Measurements from ENCODE around the gene ANTXR1.

Gene ANTXR1

DNA sequence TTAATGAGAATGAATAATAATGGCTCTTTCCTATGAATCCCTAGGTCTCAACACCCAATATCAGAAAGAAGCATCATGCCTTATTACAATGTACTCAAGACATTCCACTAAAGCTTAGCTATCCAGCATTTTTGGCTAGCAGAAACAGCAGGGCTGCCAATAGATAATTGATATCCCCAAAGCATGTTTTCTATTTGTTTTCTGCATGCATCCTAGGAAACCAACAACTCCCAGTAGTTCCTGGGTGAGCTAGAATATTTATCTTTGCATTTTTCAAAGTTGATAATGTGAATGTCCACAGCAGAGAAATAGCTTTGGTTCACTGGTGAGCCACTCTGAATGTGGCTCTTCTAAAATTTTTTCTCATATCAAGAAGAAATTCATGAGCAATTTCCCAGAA is 5.8 kb upstream of the ANTXR1 start:
- DNase-seq (ENCODE audit: low read depth) = no peak

DNA sequence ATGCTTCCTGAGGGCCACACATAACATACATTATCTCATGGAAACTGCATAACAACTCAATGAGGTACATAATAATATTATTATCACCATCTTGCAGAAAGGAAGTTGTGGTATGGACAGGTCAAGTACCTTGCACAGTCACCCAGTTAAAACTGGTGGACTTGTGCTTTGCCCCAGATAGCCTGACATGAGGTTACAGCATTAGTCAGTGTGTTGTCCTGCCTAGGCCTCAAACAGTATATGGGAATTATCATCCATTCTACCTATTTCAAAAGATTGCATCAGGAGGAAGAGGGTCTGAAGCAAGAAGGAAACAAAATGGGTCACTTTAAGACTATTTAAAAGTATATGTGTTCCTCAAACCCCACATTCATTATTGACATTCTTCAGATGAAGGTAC is 5.4 kb upstream of the ANTXR1 start:
- peak; percentile 1 for DNase-seq (ENCODE audit: low read depth)

DNA sequence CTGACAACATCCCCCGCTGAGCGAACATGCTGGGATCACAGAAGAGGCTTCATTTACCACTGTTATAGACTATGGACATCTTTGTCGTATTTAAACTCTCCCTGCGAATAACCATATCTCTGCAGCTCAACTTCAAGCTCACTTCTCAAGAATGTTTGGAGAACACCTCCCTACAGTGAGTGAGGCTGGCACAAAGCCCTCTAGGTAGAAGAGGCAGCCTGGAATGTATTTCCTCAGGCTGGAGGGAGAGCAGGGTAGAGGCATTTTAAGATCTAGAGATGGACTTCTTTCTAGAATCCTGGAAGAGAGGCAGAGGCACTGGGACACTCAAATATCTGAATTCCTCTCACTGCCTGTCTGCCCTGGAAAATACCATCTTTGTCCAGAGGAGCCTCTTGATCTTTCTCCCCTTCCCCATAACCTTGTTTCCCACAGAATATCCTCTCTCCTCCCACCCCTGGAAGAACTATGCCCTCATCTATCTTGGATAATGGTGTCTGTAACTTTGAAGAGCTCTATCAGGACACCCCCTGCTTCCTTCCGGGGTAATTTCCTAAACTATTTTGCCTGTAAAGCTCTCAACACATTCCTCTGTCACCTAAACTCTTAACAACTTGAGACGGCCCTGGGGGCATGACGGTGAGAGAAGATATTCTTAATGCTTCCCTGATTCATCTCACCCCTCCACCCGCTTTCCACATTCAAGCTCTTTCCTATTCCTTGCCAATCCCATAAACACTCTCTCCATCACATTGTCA is 2.4 kb upstream of the ANTXR1 start:
- DNase-seq (ENCODE audit: low read depth) = no peak

DNA sequence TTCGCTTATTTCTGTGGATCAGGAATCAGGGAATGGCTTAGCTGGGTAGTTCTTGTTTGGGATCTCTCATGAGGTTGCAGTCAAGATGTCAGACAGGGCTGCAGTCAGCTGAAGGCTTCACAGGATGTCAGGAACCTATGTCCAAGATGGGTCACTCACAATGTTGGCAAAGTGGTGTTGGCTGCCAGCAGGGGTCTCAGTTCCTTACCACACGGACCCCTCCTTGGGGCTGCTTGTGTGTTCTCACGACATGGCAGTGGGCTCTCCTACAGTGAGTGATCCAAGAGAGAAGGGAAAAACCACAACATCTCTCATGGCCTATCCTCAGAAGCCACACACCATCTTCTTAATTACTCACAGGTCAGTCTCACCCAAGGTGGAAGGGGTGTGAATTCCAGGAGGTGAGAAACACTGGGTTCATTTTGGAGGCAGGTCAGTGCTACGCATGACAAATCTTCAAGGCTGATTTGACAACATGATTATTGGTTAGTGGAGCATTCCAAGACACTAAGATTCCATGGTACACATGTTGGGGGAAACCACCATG is 1.3 kb upstream of the ANTXR1 start:
- DNase-seq (ENCODE audit: low read depth) = no peak

GRCh38 chr2:69012310-69013141 is 453 bp upstream of the ANTXR1 start:
- DNase-seq (ENCODE audit: low read depth) = no peak

DNA sequence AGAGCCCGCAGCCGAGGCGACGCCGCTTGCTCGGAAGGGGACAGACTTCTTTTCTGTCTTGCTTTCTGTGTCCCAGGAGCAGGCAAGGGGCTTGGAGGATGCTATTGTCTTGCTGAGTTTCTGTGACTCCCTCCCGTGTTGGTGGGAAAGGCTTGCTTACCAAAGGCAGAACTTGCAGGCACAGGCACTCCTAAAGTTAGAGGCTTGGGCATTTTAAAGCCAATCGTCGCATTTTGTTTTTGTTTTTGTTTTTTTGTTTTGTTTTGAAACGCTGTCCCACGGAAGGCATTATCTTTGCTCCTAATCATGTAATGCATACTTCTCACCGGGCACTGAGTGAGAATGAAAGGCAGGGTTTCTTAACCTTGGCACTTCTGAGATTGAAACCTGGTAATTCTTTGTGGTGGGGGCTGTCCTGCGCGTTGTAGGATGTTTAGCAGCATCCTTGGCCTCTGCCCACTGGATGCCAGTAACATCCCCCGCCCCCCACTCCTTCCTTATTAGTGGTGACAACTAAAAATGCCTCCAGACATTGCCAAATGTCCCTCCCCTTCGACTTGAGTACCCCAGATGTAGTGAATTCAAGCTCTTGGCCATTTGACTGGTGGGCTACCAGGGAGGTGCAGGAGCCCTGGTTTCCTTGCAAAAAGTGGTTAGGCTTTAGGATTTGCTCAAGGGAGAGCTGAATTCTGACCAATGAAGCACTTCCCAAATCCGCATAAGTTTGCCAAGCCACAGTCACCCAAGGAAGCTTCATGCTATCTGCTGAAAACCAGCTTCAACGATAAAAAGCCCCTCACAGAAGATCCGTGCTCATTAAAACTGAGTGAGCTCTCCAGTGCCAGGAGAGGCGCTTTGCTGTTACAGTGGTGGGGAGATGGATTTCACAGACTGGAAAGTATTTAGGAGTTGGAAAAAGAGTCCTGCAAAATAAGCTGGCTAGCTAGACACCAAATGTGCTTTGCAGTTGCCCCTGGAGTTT is 1.2 kb downstream of the ANTXR1 start:
- DNase-seq (ENCODE audit: low read depth) = no peak

DNA sequence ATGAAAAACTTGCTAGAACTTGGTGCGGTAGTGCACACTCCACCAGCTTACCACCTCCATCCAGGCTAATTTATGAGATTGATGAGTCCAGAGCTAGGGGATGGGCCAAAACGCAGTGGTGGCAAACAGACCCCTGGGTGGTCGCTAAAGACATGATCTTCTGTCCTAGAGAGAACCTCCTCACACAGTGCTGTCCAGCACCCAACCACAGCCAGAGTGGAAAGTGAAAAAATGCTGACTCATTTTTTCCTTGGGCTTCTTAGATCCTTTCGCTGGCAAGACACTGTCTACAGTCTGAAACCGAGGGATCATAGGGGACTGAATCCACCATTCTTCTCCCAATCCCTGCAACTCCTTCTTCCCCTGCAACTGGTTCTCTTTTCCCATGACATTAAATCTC is 4.1 kb downstream of the ANTXR1 start:
- no peak for DNase-seq (ENCODE audit: low read depth)

DNA sequence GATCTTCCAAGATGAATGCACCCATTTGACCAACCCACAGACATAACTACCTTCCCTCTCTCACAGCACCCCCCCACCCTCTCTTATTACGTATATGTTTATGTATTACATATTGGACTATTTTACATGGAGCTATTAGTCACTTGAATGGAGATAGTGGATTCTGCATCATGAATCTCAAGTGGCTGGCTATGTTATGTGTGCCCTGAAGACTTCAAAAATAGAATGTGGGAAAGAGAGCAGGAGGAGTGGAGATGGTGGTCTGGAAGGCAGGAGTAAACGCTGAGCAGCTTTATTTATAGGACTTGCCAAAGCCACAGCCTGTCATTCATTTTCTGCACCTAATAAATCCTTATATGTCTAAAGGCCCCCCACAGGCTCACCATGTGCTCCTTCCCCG is 4.9 kb downstream of the ANTXR1 start:
- no peak for DNase-seq (ENCODE audit: low read depth)

GRCh38 chr2:69018678-69019095 is 5.7 kb downstream of the ANTXR1 start:
- no peak for DNase-seq (ENCODE audit: low read depth)

DNA sequence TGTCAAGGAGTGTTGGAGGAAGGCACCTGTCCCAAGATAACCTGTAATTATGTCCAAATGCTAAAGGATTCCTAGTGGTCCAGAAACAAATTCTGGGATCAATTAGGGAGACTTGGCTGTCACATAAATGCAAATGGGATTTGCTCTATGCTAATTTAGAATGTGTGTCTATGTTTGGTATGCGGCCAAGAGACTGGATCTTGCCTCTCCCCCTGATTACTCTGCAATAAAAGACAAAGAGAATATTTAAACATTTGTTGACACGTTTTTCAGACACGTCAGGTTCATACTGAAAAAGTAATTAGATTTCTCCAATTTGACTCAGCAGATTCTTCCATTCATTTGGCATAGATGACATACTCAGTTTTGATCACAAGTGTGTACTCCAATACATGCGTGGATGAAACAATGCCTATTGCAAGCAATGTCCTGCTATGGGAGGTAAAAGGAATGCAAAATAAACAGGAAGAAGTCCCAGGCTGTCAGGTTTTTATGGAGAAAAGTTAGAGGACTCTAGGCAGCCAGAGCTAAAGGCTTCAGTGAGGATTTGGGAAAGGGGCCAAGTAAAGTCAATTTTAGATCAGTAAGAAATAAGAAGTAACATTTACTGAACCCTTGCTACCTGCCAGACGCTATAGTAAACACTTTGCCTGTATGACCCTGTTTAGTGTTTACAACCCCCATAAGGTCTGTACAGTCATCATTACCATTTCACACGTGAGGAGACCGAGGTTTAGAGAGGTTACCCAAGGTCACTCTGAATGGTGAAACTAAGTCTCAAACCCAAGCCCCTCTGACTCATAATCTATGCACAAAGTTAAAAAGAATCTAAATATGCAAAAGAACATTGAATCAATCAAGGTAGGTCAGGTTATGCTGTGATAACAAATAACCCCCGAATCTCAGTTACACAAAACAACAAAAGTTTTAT is 7.8 kb downstream of the ANTXR1 start:
- DNase-seq (ENCODE audit: low read depth) = no peak

DNA sequence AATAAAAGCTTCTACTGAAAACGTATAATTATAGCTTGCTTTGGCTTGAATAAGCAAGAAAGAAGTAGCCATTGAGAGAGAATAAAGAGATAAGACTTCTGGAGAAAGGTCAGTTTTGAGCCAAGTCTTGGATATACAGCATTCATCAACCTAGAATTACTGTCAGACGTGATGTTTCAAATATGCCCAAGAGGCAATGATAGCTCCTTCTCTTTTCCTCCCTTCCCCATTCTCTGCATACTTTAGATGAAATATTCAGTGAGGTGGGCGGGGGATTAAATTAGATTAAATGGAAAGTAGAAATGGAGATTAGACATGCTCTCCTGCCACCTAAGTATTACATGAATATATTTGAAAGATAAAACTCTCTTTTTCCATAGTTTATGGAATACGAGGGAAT is 8.7 kb downstream of the ANTXR1 start:
- DNase-seq (ENCODE audit: low read depth) = no peak

GRCh38 chr2:69022548-69022947 is 9.6 kb downstream of the ANTXR1 start:
- no peak for DNase-seq (ENCODE audit: low read depth)

DNA sequence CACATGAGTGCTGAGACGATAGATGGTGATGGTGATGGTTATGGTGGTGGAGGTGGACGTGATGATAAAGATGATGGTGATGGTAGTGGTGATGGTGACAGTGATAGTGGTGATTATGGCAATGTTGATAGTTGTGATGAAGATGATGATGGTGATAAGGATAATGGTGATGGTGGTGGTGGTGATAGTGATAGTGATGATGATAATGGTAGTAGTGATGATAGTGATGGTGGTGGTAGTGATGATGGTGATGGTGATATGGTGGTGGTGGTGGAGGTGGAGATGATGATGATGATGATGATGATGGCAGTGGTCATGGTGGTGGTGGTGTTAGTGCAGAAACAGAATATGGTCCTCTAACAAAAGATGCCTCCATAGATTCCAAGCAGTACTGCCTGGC is 10.3 kb downstream of the ANTXR1 start:
- DNase-seq (ENCODE audit: low read depth) = no peak

GRCh38 chr2:69026026-69026425 is 13.0 kb downstream of the ANTXR1 start:
- peak; percentile 18 for DNase-seq (ENCODE audit: low read depth)

GRCh38 chr2:69026691-69027459 is 13.9 kb downstream of the ANTXR1 start:
- DNase-seq (ENCODE audit: low read depth) = no peak

GRCh38 chr2:69030800-69031428 is 17.9 kb downstream of the ANTXR1 start:
- DNase-seq (ENCODE audit: low read depth) = no peak

DNA sequence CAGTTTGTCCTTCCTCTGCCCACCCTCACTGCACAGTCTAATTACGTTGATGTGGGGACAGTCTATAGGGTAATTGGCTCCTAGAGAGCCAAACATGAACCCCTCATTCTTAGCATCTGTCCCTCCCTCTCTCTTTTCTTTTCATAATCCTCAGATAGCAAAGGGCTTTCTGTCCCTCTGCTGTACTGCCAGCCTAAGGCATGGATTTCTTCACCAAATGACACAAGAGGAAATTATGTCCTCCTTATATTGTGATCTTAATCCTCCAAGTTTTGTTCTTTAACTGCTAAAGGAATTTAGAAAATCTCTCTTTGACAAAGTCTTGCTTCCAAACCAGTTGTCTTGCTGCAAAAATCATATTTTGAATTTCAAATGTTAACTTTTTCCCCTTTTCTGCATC is 18.5 kb downstream of the ANTXR1 start:
- DNase-seq (ENCODE audit: low read depth) = no peak

- no peak for DNase-seq (ENCODE audit: low read depth)
These were observed 19.4 kb downstream of the ANTXR1 start for GRCh38 chr2:69032336-69032735.

GRCh38 chr2:69033461-69034095 is 20.6 kb downstream of the ANTXR1 start:
- no peak for DNase-seq (ENCODE audit: low read depth)

All from CMK (cell line).